ENCODE results near the gene PARD3.

PARD3 gene

DNA sequence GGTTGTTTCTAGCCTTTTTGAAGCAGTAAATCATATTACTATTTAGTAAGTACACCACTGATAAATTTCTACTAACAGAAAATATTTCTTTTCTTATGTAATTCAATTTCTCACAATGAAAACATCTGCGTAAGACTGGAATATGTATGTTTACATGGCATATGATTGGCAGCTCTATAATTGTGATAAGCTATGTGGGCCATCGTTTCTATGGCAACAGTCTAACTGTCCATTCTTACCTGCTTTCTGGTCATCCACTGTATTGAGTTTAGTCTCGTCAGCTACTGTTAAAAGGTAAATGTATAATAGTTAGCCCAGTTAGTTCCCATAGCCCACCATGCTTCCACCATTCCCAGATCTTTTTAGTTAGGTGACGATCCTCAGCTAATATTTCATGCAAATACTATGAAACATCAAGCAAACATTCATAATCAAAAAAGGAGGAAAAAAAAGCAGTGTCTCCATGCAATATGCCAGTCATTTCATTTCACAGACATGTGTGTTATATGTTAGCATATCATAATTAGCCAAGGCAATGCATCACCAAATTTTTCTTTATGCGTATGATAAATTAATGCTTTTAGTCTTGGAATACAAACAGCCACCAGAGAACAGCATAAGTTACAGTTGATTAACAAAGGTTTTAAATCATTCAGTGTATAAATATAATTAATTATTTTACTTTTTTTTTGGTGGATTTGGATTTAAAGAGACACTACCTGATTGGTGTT, 479.0 kb downstream of the PARD3 start:
- no peak overlapping the region for H3K23ac ChIP-seq (ENCODE audit: low read length)
- no peaks in the 10 kb centered on the region for H3K9me3 ChIP-seq (ENCODE audit: insufficient read depth, low read depth, low read length)
- no peaks in the 10 kb centered on the region for H3K79me1 ChIP-seq (ENCODE audit: low read length)
- H4K91ac ChIP-seq (ENCODE audit: low read depth, low read length): no peak overlapping the region
- H3K18ac ChIP-seq (ENCODE audit: low read length): no peak overlapping the region
- H3K4ac ChIP-seq (ENCODE audit: low read depth, low read length): no peak overlapping the region
- H2AFZ ChIP-seq (ENCODE audit: insufficient read depth, low read length, poor library complexity): no peak overlapping the region
- peaks cover 0 to under 1% of the 10 kb centered on the region in 2 experiments for H3K36me3 ChIP-seq (ENCODE audit: control insufficient read depth in 1 of 2, insufficient read depth in 2 of 2, low read length in 2 of 2)
- no peak overlapping the region for H3K9ac ChIP-seq (ENCODE audit: low read length)
- no peak overlapping the region for H3K14ac ChIP-seq (ENCODE audit: low read length)
- DNase-seq: no peak
- no peak overlapping the region for H3K4me2 ChIP-seq (ENCODE audit: low read length)
- H3K79me2 ChIP-seq (ENCODE audit: control insufficient read depth, insufficient read depth, low read length, poor library complexity): no peaks in the 10 kb centered on the region
- H2AK5ac ChIP-seq (ENCODE audit: low read length): no peak overlapping the region
- no peak overlapping the region for H3K27ac ChIP-seq (ENCODE audit: low read depth, low read length)
- H3K4me1 ChIP-seq (ENCODE audit: control insufficient read depth in 1 of 2, insufficient read depth in 2 of 2, low read length in 2 of 2): no peaks in the 10 kb centered on the region
- no peak overlapping the region for H2BK5ac ChIP-seq (ENCODE audit: low read depth, low read length, poor library complexity)
- H2BK12ac ChIP-seq (ENCODE audit: low read length): no peak overlapping the region
- H3K4me3 ChIP-seq (ENCODE audit: low read depth, low read length): no peak overlapping the region
- no peaks in the 10 kb centered on the region for H3K27me3 ChIP-seq (ENCODE audit: insufficient read depth, low read length)
- no CpG with 5 or more reads among the region's 5 CpGs for WGBS (ENCODE audit: extremely low coverage, insufficient coverage, insufficient read length)
- H4K8ac ChIP-seq (ENCODE audit: low read depth, low read length): no peak overlapping the region
- H4K12ac ChIP-seq (ENCODE audit: low read depth, low read length): no peak overlapping the region
- no peak overlapping the region for H2BK120ac ChIP-seq (ENCODE audit: insufficient read depth, low read length, poor library complexity)

- Histone ChIP-seq H3K14ac (ENCODE audit: low read length) (no peak overlapping the region), H2AFZ (ENCODE audit: insufficient read depth, low read length, poor library complexity) (no peak overlapping the region), H4K8ac (ENCODE audit: low read depth, low read length) (no peak overlapping the region), H2BK120ac (ENCODE audit: insufficient read depth, low read length, poor library complexity) (no peak overlapping the region), H2BK12ac (ENCODE audit: low read length) (no peak overlapping the region), H4K12ac (ENCODE audit: low read depth, low read length) (no peak overlapping the region), H3K9me3 (ENCODE audit: insufficient read depth, low read depth, low read length) (no peaks in the 10 kb centered on the region), H3K4me3 (ENCODE audit: low read depth, low read length) (no peak overlapping the region), H3K4ac (ENCODE audit: low read depth, low read length) (no peak overlapping the region), H3K4me2 (ENCODE audit: low read length) (no peak overlapping the region), H3K23ac (ENCODE audit: low read length) (no peak overlapping the region), H3K18ac (ENCODE audit: low read length) (no peak overlapping the region), H3K4me1 (ENCODE audit: control insufficient read depth in 1 of 2, insufficient read depth in 2 of 2, low read length in 2 of 2) (no peaks in the 10 kb centered on the region), H2BK5ac (ENCODE audit: low read depth, low read length, poor library complexity) (no peak overlapping the region), H2AK5ac (ENCODE audit: low read length) (no peak overlapping the region), H3K9ac (ENCODE audit: low read length) (no peak overlapping the region), H3K27me3 (ENCODE audit: insufficient read depth, low read length) (no peaks in the 10 kb centered on the region), H3K79me1 (ENCODE audit: low read length) (no peaks in the 10 kb centered on the region), H3K27ac (ENCODE audit: low read depth, low read length) (no peak overlapping the region), H4K91ac (ENCODE audit: low read depth, low read length) (no peak overlapping the region), H3K36me3 (ENCODE audit: control insufficient read depth in 1 of 2, insufficient read depth in 2 of 2, low read length in 2 of 2) (peaks cover 0 to 2% of the 10 kb centered on the region in 2 experiments), H3K79me2 (ENCODE audit: control insufficient read depth, insufficient read depth, low read length, poor library complexity) (no peaks in the 10 kb centered on the region)
- no CpG with 5 or more reads among the region's 4 CpGs for WGBS (ENCODE audit: extremely low coverage, insufficient coverage, insufficient read length)
- DNase-seq: no peak
Observed at GRCh38 chr10:34334908-34335307, 480.2 kb downstream of the PARD3 start.

DNA sequence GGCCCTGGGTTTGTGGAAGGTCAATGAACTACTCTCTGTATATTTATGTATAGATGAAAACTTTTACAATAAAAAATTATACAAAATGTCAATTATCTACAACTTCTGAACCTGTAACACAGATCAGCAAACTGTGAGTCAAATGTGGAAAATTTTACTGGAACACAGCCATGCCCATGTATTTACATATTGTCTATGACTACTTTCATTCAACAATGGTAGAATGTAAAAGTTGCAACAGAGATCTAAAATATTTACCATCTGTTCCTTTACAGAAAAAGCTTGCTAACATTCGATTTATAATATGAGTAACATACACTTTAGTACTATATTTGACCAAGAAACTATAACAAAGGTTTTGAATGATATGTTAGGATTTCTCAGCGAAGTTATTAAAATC, 481.6 kb downstream of the PARD3 start:
- H3K9ac ChIP-seq (ENCODE audit: low read length): no peak overlapping the region
- no CpG with 5 or more reads among the region's 2 CpGs for WGBS (ENCODE audit: extremely low coverage, insufficient coverage, insufficient read length)
- H4K8ac ChIP-seq (ENCODE audit: low read depth, low read length): no peak overlapping the region

GRCh38 chr10:34327184-34327583, 487.9 kb downstream of the PARD3 start:
- H3K27ac ChIP-seq (ENCODE audit: low read depth, low read length): no peak overlapping the region
- H3K79me2 ChIP-seq (ENCODE audit: control insufficient read depth, insufficient read depth, low read length, poor library complexity): no peaks in the 10 kb centered on the region
- no peak overlapping the region for H3K4me2 ChIP-seq (ENCODE audit: low read length)
- no peak overlapping the region for H2BK120ac ChIP-seq (ENCODE audit: insufficient read depth, low read length, poor library complexity)
- no peaks in the 10 kb centered on the region for H3K79me1 ChIP-seq (ENCODE audit: low read length)
- no peak for DNase-seq
- no peak overlapping the region for H3K4ac ChIP-seq (ENCODE audit: low read depth, low read length)
- H3K18ac ChIP-seq (ENCODE audit: low read length): no peak overlapping the region
- H2AK5ac ChIP-seq (ENCODE audit: low read length): no peak overlapping the region
- WGBS (ENCODE audit: extremely low coverage, insufficient coverage, insufficient read length): no CpG with 5 or more reads among the region's 4 CpGs
- H2BK12ac ChIP-seq (ENCODE audit: low read length): no peak overlapping the region
- no peak overlapping the region for H2BK5ac ChIP-seq (ENCODE audit: low read depth, low read length, poor library complexity)
- H3K4me3 ChIP-seq (ENCODE audit: low read depth, low read length): no peak overlapping the region
- H3K4me1 ChIP-seq (ENCODE audit: control insufficient read depth in 1 of 2, insufficient read depth in 2 of 2, low read length in 2 of 2): peaks cover 2 to 4% of the 10 kb centered on the region in 2 experiments
- no peak overlapping the region for H4K8ac ChIP-seq (ENCODE audit: low read depth, low read length)
- H3K36me3 ChIP-seq (ENCODE audit: control insufficient read depth in 1 of 2, insufficient read depth in 2 of 2, low read length in 2 of 2): peaks cover 0 to 2% of the 10 kb centered on the region in 2 experiments
- H3K14ac ChIP-seq (ENCODE audit: low read length): no peak overlapping the region
- no peaks in the 10 kb centered on the region for H3K9me3 ChIP-seq (ENCODE audit: insufficient read depth, low read depth, low read length)
- no peak overlapping the region for H3K9ac ChIP-seq (ENCODE audit: low read length)
- H3K27me3 ChIP-seq (ENCODE audit: insufficient read depth, low read length): no peaks in the 10 kb centered on the region
- no peak overlapping the region for H3K23ac ChIP-seq (ENCODE audit: low read length)
- H2AFZ ChIP-seq (ENCODE audit: insufficient read depth, low read length, poor library complexity): no peak overlapping the region
- no peak overlapping the region for H4K91ac ChIP-seq (ENCODE audit: low read depth, low read length)
- no peak overlapping the region for H4K12ac ChIP-seq (ENCODE audit: low read depth, low read length)

More for the DNA sequence above, 481.6 kb downstream of the PARD3 start:
- H4K91ac ChIP-seq (ENCODE audit: low read depth, low read length): no peak overlapping the region
- no peak overlapping the region for H2BK5ac ChIP-seq (ENCODE audit: low read depth, low read length, poor library complexity)
- no peak overlapping the region for H3K4me3 ChIP-seq (ENCODE audit: low read depth, low read length)
- peaks cover 0 to 2% of the 10 kb centered on the region in 2 experiments for H3K36me3 ChIP-seq (ENCODE audit: control insufficient read depth in 1 of 2, insufficient read depth in 2 of 2, low read length in 2 of 2)
- H3K27ac ChIP-seq (ENCODE audit: low read depth, low read length): no peak overlapping the region
- no peak overlapping the region for H2BK12ac ChIP-seq (ENCODE audit: low read length)
- no peak overlapping the region for H3K14ac ChIP-seq (ENCODE audit: low read length)
- no peaks in the 10 kb centered on the region for H3K4me1 ChIP-seq (ENCODE audit: control insufficient read depth in 1 of 2, insufficient read depth in 2 of 2, low read length in 2 of 2)
- no peaks in the 10 kb centered on the region for H3K27me3 ChIP-seq (ENCODE audit: insufficient read depth, low read length)
- H3K9me3 ChIP-seq (ENCODE audit: insufficient read depth, low read depth, low read length): no peaks in the 10 kb centered on the region
- H3K23ac ChIP-seq (ENCODE audit: low read length): no peak overlapping the region
- H3K18ac ChIP-seq (ENCODE audit: low read length): no peak overlapping the region
- no peak overlapping the region for H3K4me2 ChIP-seq (ENCODE audit: low read length)
- no peak overlapping the region for H3K4ac ChIP-seq (ENCODE audit: low read depth, low read length)
- H3K79me2 ChIP-seq (ENCODE audit: control insufficient read depth, insufficient read depth, low read length, poor library complexity): no peaks in the 10 kb centered on the region
- DNase-seq: no peak
- H2BK120ac ChIP-seq (ENCODE audit: insufficient read depth, low read length, poor library complexity): no peak overlapping the region
- no peaks in the 10 kb centered on the region for H3K79me1 ChIP-seq (ENCODE audit: low read length)
- no peak overlapping the region for H2AFZ ChIP-seq (ENCODE audit: insufficient read depth, low read length, poor library complexity)
- no peak overlapping the region for H2AK5ac ChIP-seq (ENCODE audit: low read length)
- no peak overlapping the region for H4K12ac ChIP-seq (ENCODE audit: low read depth, low read length)

All from trophoblast cell (in vitro differentiated cells and primary cell).